GM23338 (cell line): ENCODE measurements around the gene CACNA2D3. TPM values are rescaled to one million over a fixed set of nuclear protein-coding genes. Genes with fewer than 3 reads are reported as not detected.

Experiments
- ATAC-seq: fragments of 200-7000 bp; cut with Tn5 transposase; 3 replicates; pipeline ENCODE4 v1.9.1; 2020
- DNase-seq: peaks from one replicate; pipeline ENCODE4 v3.0.0-alpha.2; 2015; ENCODE audit warnings: low spot score
- H2AFZ ChIP-seq: fragments of 200-600 bp; sonication (generic); 2 replicates; pipeline ENCODE4 v1.8.0; 2016; ENCODE audit warnings: antibody characterized with exemption, mild to moderate bottlenecking, moderate library complexity
- H3F3A ChIP-seq: fragments of 200-600 bp; sonication (generic); replicated peaks from 2 replicates; pipeline ENCODE4 v1.8.0; 2017; ENCODE audit warnings: antibody characterized with exemption, mixed run types, low read depth
- H3K27ac ChIP-seq: fragments of 200-600 bp; sonication (generic); 2 replicates; pipeline ENCODE4 v1.6.1; 2016; ENCODE audit warnings: low read depth
- H3K27me3 ChIP-seq: fragments of 200-600 bp; sonication (generic); 2 replicates; pipeline ENCODE4 v1.8.0; 2016; ENCODE audit warnings: mild to moderate bottlenecking, mixed run types, moderate library complexity; ENCODE audit not compliant: insufficient read depth
- H3K36me3 ChIP-seq: fragments of 200-600 bp; sonication (generic); 2 replicates; pipeline ENCODE4 v1.8.0; 2016; ENCODE audit warnings: mild to moderate bottlenecking; ENCODE audit not compliant: insufficient read depth
- H3K4me1 ChIP-seq: fragments of 200-600 bp; sonication (generic); 2 replicates; pipeline ENCODE4 v1.8.0; 2016; ENCODE audit warnings: mild to moderate bottlenecking, moderate library complexity; ENCODE audit not compliant: insufficient read depth
- H3K4me2 ChIP-seq: fragments of 200-600 bp; sonication (generic); 2 replicates; pipeline ENCODE4 v1.7.1; 2017; ENCODE audit warnings: mixed run types
- H3K4me3 ChIP-seq: fragments of 200-600 bp; sonication (generic); 2 replicates; pipeline ENCODE4 v1.6.1; 2016; ENCODE audit warnings: mixed run types
- H3K79me2 ChIP-seq: fragments of 200-600 bp; sonication (generic); replicated peaks from 2 replicates; pipeline ENCODE4 v1.8.0; 2017; ENCODE audit warnings: mild to moderate bottlenecking; ENCODE audit not compliant: insufficient read depth
- H3K9me2 ChIP-seq: fragments of 200-600 bp; sonication (generic); 2 replicates; pipeline ENCODE4 v1.8.0; 2017; ENCODE audit not compliant: insufficient read depth
- H4K20me1 ChIP-seq: fragments of 200-600 bp; sonication (generic); replicated peaks from 2 replicates; pipeline ENCODE4 v1.8.0; 2017; ENCODE audit warnings: mild to moderate bottlenecking; ENCODE audit not compliant: insufficient read depth
- H3K27ac Mint-ChIP-seq: 2 replicates; pipeline ENCODE4 v1.8.0; 2020; ENCODE audit warnings: inconsistent platforms, mild to moderate bottlenecking, moderate library complexity, mixed read lengths
- H3K27me3 Mint-ChIP-seq: 3 replicates; pipeline ENCODE4 v1.8.0; 2022; ENCODE audit warnings: low read depth, mild to moderate bottlenecking, moderate library complexity, mixed read lengths, inconsistent platforms; ENCODE audit not compliant: insufficient read depth, poor library complexity
- H3K36me3 Mint-ChIP-seq: 3 replicates; pipeline ENCODE4 v1.8.0; 2021; ENCODE audit warnings: low read depth, mild to moderate bottlenecking, inconsistent platforms, moderate library complexity, mixed read lengths
- H3K4me1 Mint-ChIP-seq: 3 replicates; pipeline ENCODE4 v1.8.0; 2020; ENCODE audit warnings: mild to moderate bottlenecking, inconsistent platforms, mixed read lengths
- H3K4me3 Mint-ChIP-seq: 3 replicates; pipeline ENCODE4 v1.8.0; 2021; ENCODE audit warnings: moderate library complexity, mild to moderate bottlenecking, inconsistent platforms, mixed read lengths
- H3K9me3 Mint-ChIP-seq: 3 replicates; pipeline ENCODE4 v1.8.0; 2020; ENCODE audit warnings: moderate library complexity, mild to moderate bottlenecking, inconsistent platforms, mixed read lengths
- CREB1 ChIP-seq: fragments of 250-450 bp; sonication (Bioruptor Pico); IDR thresholded peaks from 2 replicates; pipeline ENCODE4 v1.5.0; 2020; ENCODE audit warnings: low read depth, mild to moderate bottlenecking, moderate library complexity
- CTCF ChIP-seq, 2 experiments: fragments of 200-600 bp in 1 of 2; sonication (generic) in 1 of 2; conservative IDR thresholded peaks; 2 replicates each; pipeline versions ENCODE4 v1.5.1 to v1.6.1; 2016 to 2017; ENCODE audit warnings: antibody characterized with exemption in 2 of 2, low read depth in 2 of 2, mild to moderate bottlenecking in 2 of 2, moderate library complexity in 1 of 2
- EZH2 ChIP-seq: fragments of 200-600 bp; sonication (generic); IDR thresholded peaks from one replicate; pipeline ENCODE4 v1.8.0; 2017; ENCODE audit warnings: antibody characterized with exemption, mild to moderate bottlenecking, low read depth; ENCODE audit not compliant: unreplicated experiment
- EZH2phosphoT487 ChIP-seq: fragments of 200-600 bp; sonication (generic); IDR thresholded peaks from one replicate; pipeline ENCODE4 v1.8.1; 2018; ENCODE audit warnings: antibody characterized with exemption; ENCODE audit not compliant: unreplicated experiment
- NANOG ChIP-seq: IDR thresholded peaks from 2 replicates; pipeline ENCODE4 v1.6.1; 2016; ENCODE audit warnings: antibody characterized with exemption, borderline replicate concordance
- POLR2AphosphoS5 ChIP-seq: IDR thresholded peaks from 2 replicates; pipeline ENCODE4 v1.6.1; 2016; ENCODE audit warnings: antibody characterized with exemption, low read depth
- REST ChIP-seq: IDR thresholded peaks from one replicate; pipeline ENCODE4 v1.6.1; 2018; ENCODE audit warnings: antibody characterized with exemption; ENCODE audit not compliant: unreplicated experiment
- STAT1 ChIP-seq: IDR thresholded peaks from one replicate; pipeline ENCODE4 v1.6.1; 2016; ENCODE audit warnings: antibody characterized with exemption; ENCODE audit not compliant: unreplicated experiment
- ZNF114 ChIP-seq: fragments of 250-450 bp; sonication (Bioruptor Pico); IDR thresholded peaks from 2 replicates; pipeline ENCODE4 v1.5.0; 2020; ENCODE audit warnings: mild to moderate bottlenecking, moderate library complexity
- ZNF331 ChIP-seq: fragments of 250-450 bp; sonication (Bioruptor Pico); IDR thresholded peaks from 2 replicates; pipeline ENCODE4 v1.5.0; 2020; ENCODE audit warnings: low read depth, mild to moderate bottlenecking, moderate library complexity
- polyA plus RNA-seq: library from polyadenylated mRNA; unstranded; fragments of >200 nt; fragmentation: Nextera tagmentation; extraction: Ambion mirVana; gene quantifications from 2 replicates; pipeline ENCODE4 v1.2.1, GENCODE V29; 2016
- total RNA-seq: library from RNA; depleted of rRNA; stranded (reverse); fragments of >200 nt; shearing (Covaris generic); gene quantifications from 2 replicates; pipeline ENCODE4 v1.2.3, GENCODE V29; 2014
- TF ChIP-seq, protein P1 (sequence below): IDR thresholded peaks from 2 replicates; pipeline ENCODE4 v1.6.1; 2016; ENCODE audit warnings: antibody characterized with exemption

CACNA2D3 gene
- total and polyA plus RNA-seq, 2 experiments from 2014 or later = 2.2 to 2.3 TPM

DNA sequence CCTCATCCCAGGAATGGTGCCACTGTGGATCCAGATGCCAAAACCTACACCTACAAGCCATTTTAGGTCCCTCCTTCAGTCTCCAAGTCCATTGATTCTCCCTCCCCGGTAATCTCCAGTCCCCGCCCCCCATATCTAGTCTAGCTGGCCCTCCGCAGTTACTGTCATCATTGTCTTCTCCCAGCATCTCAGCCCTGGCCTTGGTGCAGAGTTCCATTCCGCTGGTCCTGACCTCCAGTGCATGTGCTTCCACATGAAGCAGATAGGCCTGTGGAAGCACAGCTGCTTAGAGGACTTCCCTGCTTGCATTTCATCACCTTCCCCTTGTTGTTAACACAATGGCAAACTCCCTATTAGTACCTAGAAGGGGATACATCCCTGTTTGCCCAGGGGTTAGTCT, 473.7 kb downstream of the CACNA2D3 start:
- Mint-ChIP-seq H3K27me3 (peaks cover 4% of the 10 kb centered on the region), H3K4me3 (no peak overlapping the region), H3K36me3 (no peaks in the 10 kb centered on the region), H3K4me1 (peaks cover 27% of the 10 kb centered on the region), H3K27ac (no peak overlapping the region), H3K9me3 (no peaks in the 10 kb centered on the region)
- no peaks in the 10 kb centered on the region for H3K27me3 ChIP-seq
- no peaks in the 10 kb centered on the region for H4K20me1 ChIP-seq
- H2AFZ ChIP-seq = no peak overlapping the region
- no peak for TF ChIP-seq ZNF114 (CRISPR knock-in tag)
- H3K4me2 ChIP-seq = no peak overlapping the region
- no peak overlapping the region for H3K27ac ChIP-seq
- ATAC-seq = no peak
- H3F3A ChIP-seq = no peaks in the 10 kb centered on the region
- no peaks in the 10 kb centered on the region for H3K79me2 ChIP-seq
- peaks cover 23% of the 10 kb centered on the region for H3K4me1 ChIP-seq
- DNase-seq = no peak
- no peaks in the 10 kb centered on the region; the same call in 1 of the 2 replicates for H3K9me2 ChIP-seq
- no peaks in the 10 kb centered on the region for H3K36me3 ChIP-seq
- H3K4me3 ChIP-seq = no peak overlapping the region

DNA sequence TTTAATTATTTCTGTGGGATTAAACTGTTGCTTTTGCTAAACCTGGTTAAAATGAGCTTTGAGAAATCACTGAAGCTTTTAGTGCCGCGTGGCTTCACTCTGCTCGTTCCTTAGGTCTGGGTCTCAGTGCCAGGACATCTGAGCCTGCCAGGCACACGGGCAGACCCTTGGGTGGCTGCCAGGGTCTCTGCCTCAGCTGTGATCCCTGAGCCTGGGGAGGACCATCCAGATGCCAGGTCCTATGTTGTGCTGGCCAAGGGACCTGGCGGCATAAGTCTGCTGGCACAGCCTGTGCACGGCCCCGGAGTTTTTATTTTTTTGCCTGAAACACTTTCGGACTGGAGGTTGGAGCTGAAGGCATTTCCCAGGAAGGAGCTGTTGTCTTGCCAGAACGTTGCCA, 477.4 kb downstream of the CACNA2D3 start:
- Histone ChIP-seq H3K36me3 (no peaks in the 10 kb centered on the region), H4K20me1 (no peaks in the 10 kb centered on the region), H3K79me2 (no peaks in the 10 kb centered on the region), H3K4me3 (0 out of 2 replicates have a peak overlapping the region, but pooled peaks have one; percentile 24), H3K27ac (no peak overlapping the region), H3K4me1 (peaks cover 20% of the 10 kb centered on the region), H3K27me3 (no peaks in the 10 kb centered on the region), H3F3A (no peaks in the 10 kb centered on the region), H3K9me2 (peaks cover 7% of the 10 kb centered on the region; the same call in 1 of the 2 replicates), H2AFZ (peak overlapping the region; percentile 93; the same call in 1 of the 2 replicates), H3K4me2 (peak overlapping the region; percentile 74)
- ATAC-seq (peak; percentile 40), DNase-seq (no peak)
- Mint-ChIP-seq H3K9me3 (no peaks in the 10 kb centered on the region), H3K27ac (no peak overlapping the region), H3K27me3 (peaks cover 8% of the 10 kb centered on the region), H3K36me3 (no peaks in the 10 kb centered on the region), H3K4me3 (no peak overlapping the region), H3K4me1 (peaks cover 30% of the 10 kb centered on the region)
- TF ChIP-seq EZH2 = no peak
- TF ChIP-seq EZH2phosphoT487 = no peak
- no peak for TF ChIP-seq NANOG
- no peak for TF ChIP-seq STAT1
- no peak for TF ChIP-seq POLR2AphosphoS5
- TF ChIP-seq, protein P1, sequence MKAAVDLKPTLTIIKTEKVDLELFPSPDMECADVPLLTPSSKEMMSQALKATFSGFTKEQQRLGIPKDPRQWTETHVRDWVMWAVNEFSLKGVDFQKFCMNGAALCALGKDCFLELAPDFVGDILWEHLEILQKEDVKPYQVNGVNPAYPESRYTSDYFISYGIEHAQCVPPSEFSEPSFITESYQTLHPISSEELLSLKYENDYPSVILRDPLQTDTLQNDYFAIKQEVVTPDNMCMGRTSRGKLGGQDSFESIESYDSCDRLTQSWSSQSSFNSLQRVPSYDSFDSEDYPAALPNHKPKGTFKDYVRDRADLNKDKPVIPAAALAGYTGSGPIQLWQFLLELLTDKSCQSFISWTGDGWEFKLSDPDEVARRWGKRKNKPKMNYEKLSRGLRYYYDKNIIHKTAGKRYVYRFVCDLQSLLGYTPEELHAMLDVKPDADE = no peak
- no peak for TF ChIP-seq CREB1
- no peak for TF ChIP-seq ZNF331 (CRISPR knock-in tag)
- TF ChIP-seq ZNF114 (CRISPR knock-in tag) = no peak
- no peak for TF ChIP-seq REST
- TF ChIP-seq CTCF (conservative IDR thresholded peaks at IDR 0.05; ENCODE audit: low read depth in 2 of 2) = no peak
